Adrenal gland (tissue), 5 donors: ENCODE measurements around the gene GHDC.

ENCODE experiments used
- POLR2A ChIP-seq, 2 donors: fragments of 450-650 bp; IDR thresholded peaks; one replicate each; pipeline ENCODE4 v1.6.1; 2017; ENCODE audit warnings: antibody characterized with exemption in 2 of 2, mild to moderate bottlenecking in 2 of 2, moderate library complexity in 1 of 2
- TF ChIP-seq, protein P1 (sequence below), 6 experiments: fragments of 450-650 bp in 4 of 6; fragments of 200-600 bp in 2 of 6; sonication (generic) in 1 of 6; IDR thresholded peaks; 1 replicate in 5 of 6; 2 replicates in 1 of 6; pipeline versions ENCODE4 v1.5.1 to v1.8.0; 2016 to 2021; ENCODE audit warnings: antibody characterized with exemption in 6 of 6, mild to moderate bottlenecking in 2 of 6, moderate library complexity in 1 of 6
- donor health status: DM: no; HTN: no; CAD: no.

DNA sequence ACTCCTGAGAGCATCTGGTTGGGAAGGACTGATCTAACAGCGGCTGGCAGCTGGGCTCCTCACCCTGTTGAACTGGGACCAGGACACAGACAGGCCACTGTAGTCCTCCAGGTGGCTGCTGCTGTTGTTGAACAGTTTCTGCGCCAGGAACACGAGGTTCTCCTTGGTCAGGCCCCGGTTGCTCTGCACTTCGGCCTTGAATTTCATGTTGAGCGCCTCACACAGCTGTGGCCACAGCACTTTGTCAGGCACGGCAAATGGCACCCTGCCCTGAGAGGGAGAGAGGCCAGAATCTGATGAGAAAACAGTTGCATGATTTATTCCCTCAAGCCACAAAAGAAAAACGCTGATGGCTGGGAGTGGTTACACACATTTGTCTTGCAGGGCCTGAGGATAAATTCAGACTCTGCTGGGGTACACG, 17.6 kb upstream of the GHDC start:
- TF ChIP-seq, protein P1, sequence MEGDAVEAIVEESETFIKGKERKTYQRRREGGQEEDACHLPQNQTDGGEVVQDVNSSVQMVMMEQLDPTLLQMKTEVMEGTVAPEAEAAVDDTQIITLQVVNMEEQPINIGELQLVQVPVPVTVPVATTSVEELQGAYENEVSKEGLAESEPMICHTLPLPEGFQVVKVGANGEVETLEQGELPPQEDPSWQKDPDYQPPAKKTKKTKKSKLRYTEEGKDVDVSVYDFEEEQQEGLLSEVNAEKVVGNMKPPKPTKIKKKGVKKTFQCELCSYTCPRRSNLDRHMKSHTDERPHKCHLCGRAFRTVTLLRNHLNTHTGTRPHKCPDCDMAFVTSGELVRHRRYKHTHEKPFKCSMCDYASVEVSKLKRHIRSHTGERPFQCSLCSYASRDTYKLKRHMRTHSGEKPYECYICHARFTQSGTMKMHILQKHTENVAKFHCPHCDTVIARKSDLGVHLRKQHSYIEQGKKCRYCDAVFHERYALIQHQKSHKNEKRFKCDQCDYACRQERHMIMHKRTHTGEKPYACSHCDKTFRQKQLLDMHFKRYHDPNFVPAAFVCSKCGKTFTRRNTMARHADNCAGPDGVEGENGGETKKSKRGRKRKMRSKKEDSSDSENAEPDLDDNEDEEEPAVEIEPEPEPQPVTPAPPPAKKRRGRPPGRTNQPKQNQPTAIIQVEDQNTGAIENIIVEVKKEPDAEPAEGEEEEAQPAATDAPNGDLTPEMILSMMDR (IDR thresholded peaks at IDR 0.05), result peak in 2 of 6 experiments; percentile 4 to 25
- peak in 1 of 2 donors; percentile 54 for TF ChIP-seq POLR2A (IDR thresholded peaks at IDR 0.05)
